ENCODE results near the gene DOCK8. TPM values are rescaled to one million over a fixed set of nuclear protein-coding genes. Genes with fewer than 3 reads are reported as not detected.

Gene DOCK8
- total RNA-seq, 1 experiment from 2014 or later: 1.4 TPM

- Mint-ChIP-seq H3K9me3 (no peaks in the 10 kb centered on the region), H3K4me1 (peaks cover 18 to 19% of the 10 kb centered on the region in 2 experiments), H3K27me3 (ENCODE audit: low read depth) (no peaks in the 10 kb centered on the region; the same call in 1 of the 2 replicates), H3K36me3 (ENCODE audit: insufficient read depth in 1 of 3, low read depth in 3 of 3) (no peaks in the 10 kb centered on the region), H3K4me3 (no peak overlapping the region), H3K27ac (no peak overlapping the region)
- Histone ChIP-seq H3K9ac (ENCODE audit: extremely low read depth, insufficient read length, low read length) (no peak overlapping the region), H2AK5ac (ENCODE audit: insufficient read length, low read length) (no peak overlapping the region), H4K20me1 (ENCODE audit: control insufficient read depth, insufficient read depth, insufficient read length) (no peaks in the 10 kb centered on the region), H2AFZ (ENCODE audit: low read length) (no peak overlapping the region), H3K9me3 (ENCODE audit: control insufficient read depth, low read depth, low read length) (no peaks in the 10 kb centered on the region), H4K5ac (ENCODE audit: insufficient read length, low read depth, low read length) (no peak overlapping the region), H3K27me3 (ENCODE audit: insufficient read depth, low read length) (no peaks in the 10 kb centered on the region), H2BK120ac (ENCODE audit: low read depth, low read length, poor library complexity, severe bottlenecking) (no peak overlapping the region), H3K27ac (ENCODE audit: insufficient read length, low read depth, low read length) (no peak overlapping the region), H2BK5ac (ENCODE audit: insufficient read length, low read length) (no peak overlapping the region), H3K79me1 (ENCODE audit: insufficient read depth, low read depth, low read length, poor library complexity, severe bottlenecking) (no peaks in the 10 kb centered on the region), H3T11ph (ENCODE audit: low read length) (no peak overlapping the region), H3K18ac (ENCODE audit: insufficient read length, low read depth, low read length) (no peak overlapping the region), H3K4me2 (ENCODE audit: insufficient read depth, insufficient read length, low read length) (no peak overlapping the region), H3K23ac (ENCODE audit: insufficient read length, low read depth, low read length) (no peak overlapping the region), H3K23me2 (ENCODE audit: insufficient read length, low read depth, low read length, poor library complexity, severe bottlenecking) (no peaks in the 10 kb centered on the region), H2BK20ac (ENCODE audit: low read depth, low read length, poor library complexity, severe bottlenecking) (no peak overlapping the region), H3K14ac (ENCODE audit: insufficient read depth, low read length) (no peak overlapping the region), H4K8ac (replicated peaks; ENCODE audit: insufficient read length, low read depth, low read length) (no peak overlapping the region), H3K4me1 (ENCODE audit: insufficient read depth, low read length) (no peaks in the 10 kb centered on the region; the same call in 1 of the 2 replicates), H2BK15ac (ENCODE audit: low read depth, low read length) (no peak overlapping the region), H2BK12ac (ENCODE audit: insufficient read length, low read depth, low read length) (no peak overlapping the region), H3K4ac (ENCODE audit: low read depth, low read length) (no peak overlapping the region), H3K56ac (ENCODE audit: insufficient read length, low read depth, low read length) (no peak overlapping the region), H3K79me2 (ENCODE audit: insufficient read depth, low read length) (no peaks in the 10 kb centered on the region), H4K91ac (ENCODE audit: insufficient read length, low read depth, low read length) (no peak overlapping the region)
- DNase-seq: no peak
- no CpG with 5 or more reads among the region's 3 CpGs for WGBS (ENCODE audit: extremely low coverage, insufficient read length, low lambda C conversion rate)
- TF ChIP-seq CTCF (conservative IDR thresholded peaks at IDR 0.05): no peak
Observed at GRCh38 chr9:394347-395052, 179.8 kb downstream of the DOCK8 start.
